ENCODE results near the gene INF2.

INF2 gene

GRCh38 chr14:104700225-104700651 lies 10.8 kb downstream of the INF2 start:
- DNase-seq: no peak

- DNase-seq: no peak
These were observed 11.4 kb downstream of the INF2 start for GRCh38 chr14:104700747-104701217.

- DNase-seq: no peak
These were observed 12.1 kb downstream of the INF2 start for GRCh38 chr14:104701383-104702076.

- no peak for DNase-seq
These were observed 12.7 kb downstream of the INF2 start for GRCh38 chr14:104702106-104702505.

- DNase-seq: peak in 18 of 58 donors; percentile 27 to 79 (median 40)
These were observed 13.3 kb downstream of the INF2 start for GRCh38 chr14:104702673-104703072.

- DNase-seq: no peak
These were observed 13.9 kb downstream of the INF2 start for GRCh38 chr14:104703269-104703668.

- DNase-seq: no peak
These were observed 14.8 kb downstream of the INF2 start for GRCh38 chr14:104704252-104704651.

GRCh38 chr14:104705340-104706047 lies 16.1 kb downstream of the INF2 start:
- no peak for DNase-seq

- no peak for DNase-seq
These were observed 17.6 kb downstream of the INF2 start for GRCh38 chr14:104706733-104707607.

GRCh38 chr14:104707608-104708595 lies 18.5 kb downstream of the INF2 start:
- DNase-seq: no peak

- DNase-seq: peak in 38 of 58 donors; percentile 8 to 81 (median 43)
These were observed 19.3 kb downstream of the INF2 start for GRCh38 chr14:104708606-104709268.

GRCh38 chr14:104709387-104710039 lies 20.1 kb downstream of the INF2 start:
- DNase-seq: no peak

GRCh38 chr14:104710071-104710735 lies 20.8 kb downstream of the INF2 start:
- no peak for DNase-seq

- no peak for DNase-seq
These were observed 23.7 kb downstream of the INF2 start for GRCh38 chr14:104712881-104713734.

GRCh38 chr14:104714066-104714465 lies 24.6 kb downstream of the INF2 start:
- no peak for DNase-seq

GRCh38 chr14:104714681-104715080 lies 25.3 kb downstream of the INF2 start:
- no peak for DNase-seq

- no peak for DNase-seq
These were observed 26.0 kb downstream of the INF2 start for GRCh38 chr14:104715416-104715815.

GRCh38 chr14:104715871-104716270 lies 26.5 kb downstream of the INF2 start:
- no peak for DNase-seq

Measured in anterior cingulate cortex (tissue), 58 donors.